T-helper 9 cell (primary cell): ENCODE measurements around the gene ZFP36L1.
"Not testable (repeated sequence)": the region's sequence is repeated elsewhere in the genome, so short reads cannot be mapped to it uniquely, and the experiment has no call there.

Source experiments
- DNase-seq: peaks from one replicate; pipeline ENCODE4 v3.0.0-alpha.2; 2020

Gene ZFP36L1

DNA sequence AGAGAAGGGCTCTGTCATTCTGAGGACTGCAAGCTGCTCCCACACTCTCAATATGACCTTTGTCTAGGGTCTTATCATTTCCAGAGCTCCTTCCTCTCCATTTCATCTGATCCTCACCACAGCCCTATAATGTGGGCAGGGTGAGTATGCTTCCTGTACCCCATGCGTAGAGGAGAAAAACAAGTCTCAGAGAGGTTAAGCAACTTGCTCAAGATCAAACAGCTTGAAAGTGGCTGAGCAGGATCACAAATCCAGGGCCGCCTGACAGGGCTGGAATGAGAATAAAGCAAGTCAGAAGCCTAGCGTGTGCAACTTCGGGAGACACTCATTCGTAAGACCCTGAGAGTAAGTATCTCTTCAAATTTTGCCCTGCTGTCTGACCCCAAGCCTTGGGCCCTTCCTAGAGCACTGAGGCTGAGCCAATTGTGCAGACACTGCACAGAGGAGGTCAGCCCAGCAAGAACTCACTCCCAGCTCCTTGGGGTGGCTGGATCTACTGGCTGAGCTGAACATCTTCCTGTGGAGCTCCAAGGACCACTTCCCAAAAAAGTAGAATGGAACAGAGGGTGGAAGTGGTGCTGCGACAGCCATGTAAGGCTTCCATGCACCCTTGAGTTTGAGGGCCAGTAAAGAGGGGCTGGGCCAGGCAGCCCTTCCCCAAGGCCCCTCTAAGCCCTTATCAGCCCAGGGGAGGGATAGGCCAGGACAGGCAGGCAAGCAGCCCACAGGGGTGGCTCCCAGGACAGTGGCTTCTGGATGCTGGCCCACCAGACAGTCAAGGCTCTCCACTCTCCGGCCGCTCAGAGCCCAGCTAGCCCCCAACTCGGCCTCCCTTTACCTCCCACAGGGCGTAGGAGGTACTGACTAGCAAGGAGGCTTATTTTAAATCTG lies 10.5 kb downstream of the ZFP36L1 start:
- DNase-seq, result peak; percentile 44

DNA sequence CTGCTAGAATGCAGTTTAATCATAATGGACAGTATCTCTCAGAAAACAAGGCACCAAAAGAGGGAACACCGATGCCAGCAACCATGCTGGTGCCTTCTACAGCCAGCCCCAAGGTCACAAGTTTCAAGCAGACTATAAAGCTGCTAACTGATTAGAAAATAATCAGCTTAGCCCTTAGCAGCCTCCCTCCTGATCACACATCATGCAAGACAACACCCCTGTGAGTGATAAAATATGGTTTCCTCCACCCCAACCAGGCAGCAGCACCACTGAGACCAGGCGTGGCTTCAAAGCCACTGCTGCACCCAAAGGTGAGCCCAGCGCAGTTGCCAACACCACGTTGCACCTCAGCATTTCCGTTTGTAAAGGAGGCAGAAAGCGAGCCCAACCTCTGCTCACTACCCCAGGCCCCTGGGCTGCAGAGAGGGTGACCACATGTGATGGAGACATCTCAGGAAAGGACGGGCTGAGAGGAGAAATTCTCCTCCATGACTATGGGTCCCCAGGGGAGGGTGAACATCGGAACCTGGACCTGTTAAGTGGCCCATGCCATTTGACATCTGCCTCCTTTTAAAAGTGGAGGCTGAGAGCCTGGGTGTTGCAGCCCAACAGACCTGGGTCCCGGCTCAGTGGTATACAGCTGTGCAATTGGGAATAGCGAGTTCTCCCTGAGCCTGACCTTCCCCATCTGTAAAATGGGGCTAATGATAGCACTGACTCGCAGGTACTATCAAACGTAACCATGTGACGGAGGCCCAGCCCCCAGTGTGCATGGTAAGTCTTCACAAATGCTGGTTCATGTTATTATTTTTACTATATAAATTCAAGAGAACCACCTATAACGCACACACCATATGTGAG lies 11.5 kb downstream of the ZFP36L1 start:
- DNase-seq, result peak; percentile 50

- no peak for DNase-seq
Observed at GRCh38 chr14:68780358-68781160, 12.3 kb downstream of the ZFP36L1 start.

GRCh38 chr14:68779761-68780323 lies 13.0 kb downstream of the ZFP36L1 start:
- DNase-seq, result peak; percentile 34

- DNase-seq, result no peak
Observed at GRCh38 chr14:68777644-68778043, 15.2 kb downstream of the ZFP36L1 start.

- no peak for DNase-seq
Observed at GRCh38 chr14:68775614-68776126, 17.2 kb downstream of the ZFP36L1 start.

DNA sequence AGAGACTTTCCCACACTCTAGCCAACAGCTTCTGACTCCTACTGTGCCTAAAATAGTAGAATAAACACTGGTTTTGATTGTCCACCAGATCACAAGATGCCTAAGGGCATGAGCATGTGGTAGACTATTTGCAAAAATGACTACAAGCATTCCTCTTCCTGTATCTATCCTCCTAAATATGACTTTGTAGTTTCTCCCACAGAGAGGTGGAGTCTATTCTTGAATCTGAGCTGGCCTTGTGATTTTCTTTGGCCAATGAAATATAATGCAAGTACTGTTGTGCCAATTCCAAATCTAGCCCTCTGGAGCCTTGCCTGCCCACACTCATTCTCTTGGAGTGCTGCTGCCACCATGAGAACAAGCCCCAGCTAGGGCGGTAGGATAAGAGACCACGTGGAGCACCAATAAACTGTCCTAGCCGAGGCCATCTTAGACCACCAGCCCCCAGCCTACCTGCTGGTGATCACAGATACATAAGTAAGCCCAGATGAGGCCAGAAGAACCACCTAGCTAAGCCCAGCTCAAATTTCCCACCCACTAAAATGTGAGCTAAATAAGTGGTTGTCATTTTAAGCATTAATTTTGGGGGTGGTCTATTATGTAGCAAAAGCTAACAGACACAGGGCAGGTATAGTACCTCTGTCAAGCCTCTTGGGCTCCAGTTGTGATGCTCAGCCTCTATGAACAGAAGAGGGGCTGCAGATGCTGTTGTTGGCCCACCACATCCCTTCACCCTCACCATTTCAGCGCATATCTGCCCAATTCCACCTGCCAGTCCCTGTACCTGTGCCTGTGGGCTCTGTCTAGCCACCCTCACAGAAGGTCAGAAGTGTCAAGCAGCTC lies 17.9 kb downstream of the ZFP36L1 start:
- no peak for DNase-seq

DNA sequence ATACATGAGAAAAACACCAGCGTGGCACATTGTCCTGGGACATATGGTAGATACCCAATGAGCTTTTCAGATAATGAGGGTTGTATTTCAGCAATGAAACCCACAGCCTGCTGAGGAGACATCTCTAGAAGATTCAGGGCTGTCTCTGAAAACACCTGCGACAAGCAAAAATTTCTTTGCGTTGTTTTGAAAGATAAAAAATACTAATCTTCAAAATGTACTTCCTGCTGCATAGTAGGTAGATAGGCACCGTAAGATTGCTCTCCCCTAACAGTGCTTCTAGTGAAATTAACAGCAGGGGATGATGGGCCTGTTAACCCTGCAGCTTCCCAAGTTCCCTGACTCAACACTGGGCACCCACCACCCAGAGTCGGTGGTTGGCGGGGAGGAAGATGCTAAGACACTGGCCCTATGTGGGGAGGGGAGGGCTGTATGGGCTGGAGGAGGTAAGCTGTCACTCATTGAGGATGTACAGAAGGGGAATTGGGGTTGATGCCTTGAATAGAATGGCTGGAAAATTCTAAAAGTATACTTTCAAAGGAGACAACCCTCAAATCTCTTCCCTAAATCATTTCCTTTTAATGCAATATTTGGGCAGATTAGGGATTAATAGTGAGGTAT lies 20.0 kb downstream of the ZFP36L1 start:
- no peak for DNase-seq

DNA sequence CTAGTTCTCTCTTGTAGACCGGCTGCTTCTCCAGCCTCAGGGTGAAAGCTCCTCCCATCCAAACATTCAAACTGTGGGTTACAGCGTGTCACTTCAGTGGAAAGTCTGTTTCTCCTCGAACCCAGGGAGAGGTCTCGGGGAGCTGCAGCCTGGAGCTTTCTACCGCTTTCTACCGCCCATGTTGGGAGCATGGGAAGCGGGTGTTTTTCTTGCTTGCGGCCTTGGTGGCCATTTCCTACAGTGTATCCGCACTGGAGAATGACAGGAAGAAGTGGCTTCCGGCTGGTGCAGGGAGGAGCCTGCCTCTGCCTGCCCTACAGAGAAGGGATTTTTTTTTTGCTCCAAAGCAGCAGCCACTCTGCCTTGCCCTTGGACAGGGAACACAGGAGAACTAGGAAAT lies 21.2 kb downstream of the ZFP36L1 start:
- DNase-seq, result no peak

DNA sequence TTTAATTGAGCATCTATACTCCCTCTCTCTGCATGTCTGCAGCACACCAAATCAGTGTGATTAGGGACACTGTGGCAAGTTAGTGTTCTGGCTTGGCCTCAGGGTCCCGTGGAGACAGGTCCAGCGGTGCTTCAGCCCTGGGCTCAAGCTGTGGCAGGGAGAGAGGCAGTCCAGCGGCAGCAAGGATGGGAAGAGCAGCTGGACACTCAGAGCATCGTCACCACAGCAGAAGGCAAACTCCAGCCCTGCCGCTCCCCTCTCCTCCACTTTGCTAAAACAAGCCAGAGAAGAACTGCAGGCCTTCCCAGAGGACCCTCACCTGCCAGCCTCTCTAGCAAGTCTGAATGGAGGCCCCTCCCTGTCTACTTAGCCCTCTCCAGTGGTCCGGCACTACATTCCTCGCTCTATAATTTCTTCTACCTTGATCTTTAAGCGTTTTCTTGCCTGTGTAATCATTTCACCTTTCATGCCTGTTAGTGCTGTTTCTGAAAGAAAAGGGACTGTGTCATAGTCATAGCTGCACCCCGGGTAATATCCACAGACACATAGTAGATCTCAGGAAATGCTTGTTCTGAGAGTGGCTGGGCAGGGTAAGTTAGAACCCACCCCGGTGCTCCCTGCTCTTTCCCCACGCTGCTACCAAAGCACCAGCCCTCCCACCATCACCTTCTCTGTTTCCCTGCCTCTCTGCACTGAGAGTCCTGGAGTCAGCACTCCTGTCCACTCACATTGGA lies 22.1 kb downstream of the ZFP36L1 start:
- no peak for DNase-seq

- no peak for DNase-seq
Observed at GRCh38 chr14:68770051-68770450, 22.8 kb downstream of the ZFP36L1 start.

GRCh38 chr14:68768316-68768715 lies 24.6 kb downstream of the ZFP36L1 start:
- DNase-seq, result no peak

DNA sequence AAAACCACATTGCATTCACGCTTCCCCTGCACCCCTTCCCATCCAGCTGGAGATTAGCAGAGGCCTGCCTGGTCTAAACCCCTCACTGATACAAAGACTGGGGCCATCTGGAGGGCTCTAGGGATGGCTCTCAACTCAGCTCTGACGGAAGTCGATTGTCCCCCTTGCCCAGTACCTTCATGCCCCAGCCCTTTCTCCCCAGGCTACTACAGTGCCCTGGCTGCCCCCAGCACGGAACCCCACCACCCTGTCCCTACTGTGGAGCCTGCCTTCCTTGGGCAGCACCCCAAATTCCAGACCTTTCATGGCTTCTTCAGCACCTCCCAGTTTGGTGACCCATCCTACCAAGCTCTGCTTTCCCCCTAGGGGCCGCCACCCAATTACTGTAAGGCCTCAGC lies 25.6 kb downstream of the ZFP36L1 start:
- DNase-seq, result no peak

DNA sequence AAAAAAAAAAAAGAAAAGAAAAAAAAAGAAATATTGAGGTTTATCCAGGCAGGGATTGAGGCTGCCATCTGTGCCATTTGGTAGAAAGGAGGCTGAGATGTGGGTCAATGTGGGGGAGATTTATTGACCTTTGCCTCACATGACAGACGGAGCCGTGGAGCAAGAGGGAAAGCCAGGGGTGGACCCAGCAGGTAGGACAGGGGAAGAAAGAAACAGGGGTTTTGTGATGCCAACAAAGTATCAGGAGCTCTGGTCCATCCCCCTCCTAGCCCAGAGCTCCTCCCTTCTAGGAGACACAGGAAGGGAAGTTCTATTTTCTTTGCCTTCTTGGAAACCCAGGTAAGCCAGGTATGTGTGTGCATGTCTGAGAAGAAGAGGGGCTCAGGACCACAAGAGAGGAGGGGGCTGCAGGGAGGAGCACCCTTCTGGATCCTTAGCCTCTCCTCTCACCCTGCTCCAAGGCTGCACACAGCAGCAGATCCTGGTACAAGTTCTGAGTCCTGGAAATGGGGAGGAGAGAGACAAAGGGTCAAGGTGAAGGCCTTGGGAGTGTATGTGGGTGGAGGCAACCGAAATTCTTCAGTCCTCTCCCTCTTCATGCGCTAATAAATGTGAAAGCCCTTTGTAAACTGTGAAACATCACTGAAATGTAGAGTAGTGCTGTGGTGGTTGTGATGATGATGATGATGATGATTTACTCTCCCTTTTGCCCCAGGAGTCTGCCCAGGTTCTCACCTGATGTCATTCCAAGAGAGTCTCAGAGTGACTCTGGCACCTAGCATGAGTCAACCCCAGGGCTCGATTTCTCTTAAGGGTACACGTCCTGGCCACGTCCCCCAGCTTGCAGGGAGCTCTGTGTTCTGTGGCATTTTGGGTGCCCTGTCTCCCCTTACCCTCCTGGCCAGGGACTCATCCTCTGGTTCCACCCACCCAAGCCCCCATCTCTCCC lies 26.3 kb downstream of the ZFP36L1 start:
- DNase-seq, result no peak

DNA sequence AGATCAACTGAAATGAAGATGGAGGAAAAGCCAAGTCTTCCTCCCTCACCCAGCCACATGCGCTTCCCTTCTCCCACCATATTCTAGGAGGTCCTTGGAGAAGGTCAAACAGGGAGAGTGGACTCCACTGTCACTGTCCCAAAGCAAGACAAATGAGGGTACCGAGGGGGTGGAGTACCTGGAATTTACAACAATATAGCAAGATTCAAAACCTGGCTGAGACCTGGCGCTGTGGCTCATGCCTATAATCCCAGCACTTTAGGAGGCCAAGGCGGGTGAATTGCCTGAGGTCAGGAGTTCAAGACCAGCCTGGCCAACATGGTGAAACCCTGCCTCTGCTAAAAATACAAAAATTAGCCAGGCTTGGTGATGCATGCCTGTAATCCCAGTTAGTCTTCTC lies 29.0 kb downstream of the ZFP36L1 start:
- DNase-seq, result not testable (repeated sequence)

GRCh38 chr14:68762953-68763764 lies 29.7 kb downstream of the ZFP36L1 start:
- no peak for DNase-seq

- no peak for DNase-seq
Observed at GRCh38 chr14:68761391-68761790, 31.5 kb downstream of the ZFP36L1 start.

DNA sequence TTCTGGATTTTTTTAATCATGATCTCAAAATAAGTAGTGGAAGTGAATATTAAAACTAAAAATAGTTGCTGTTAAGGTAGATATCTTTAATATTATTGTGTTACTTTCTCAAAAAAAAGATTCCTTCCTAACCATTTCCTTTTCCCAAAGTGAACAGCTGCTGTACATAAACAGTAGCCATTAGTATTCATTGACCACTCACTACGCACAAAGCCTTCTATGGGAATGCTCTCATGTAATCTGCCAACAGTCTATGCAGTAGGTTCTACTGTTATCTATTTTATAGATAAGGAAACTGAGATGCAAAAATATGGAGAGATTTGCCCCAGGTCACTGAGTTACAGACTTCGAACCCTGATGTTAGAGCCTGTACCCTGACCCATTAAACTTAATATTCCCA lies 32.1 kb downstream of the ZFP36L1 start:
- DNase-seq, result no peak
